HepG2 (cell line): Measurements from ENCODE around the gene FBF1.

ENCODE experiments used
- NFE2L2 ChIP-seq: fragments of 150-350 bp; IDR thresholded peaks from 2 replicates; pipeline ENCODE4 v1.6.1; 2014; ENCODE audit warnings: low read length
- SUZ12 ChIP-seq: fragments of 150-350 bp; IDR thresholded peaks from 2 replicates; pipeline ENCODE4 v1.6.1; 2014; ENCODE audit warnings: low read depth, low read length
- ZNF740 ChIP-seq: sonication (generic); formaldehyde crosslinking; IDR thresholded peaks from 2 replicates; pipeline ENCODE4 v1.4.0; 2020; ENCODE audit warnings: missing genetic modification reagents

GRCh38 chr17:75925103-75925502 lies 15.7 kb downstream of the FBF1 start:
- TF ChIP-seq NFE2L2 (no peak), ZNF740 (CRISPR knock-in tag) (no peak), SUZ12 (no peak)
